ENCODE results near the gene ADIPOQ.
"Not testable (repeated sequence)": the region's sequence is repeated elsewhere in the genome, so short reads cannot be mapped to it uniquely, and the experiment has no call there.

The ADIPOQ gene

GRCh38 chr3:186907075-186907474, 64.6 kb downstream of the ADIPOQ start:
- DNase-seq (ENCODE audit: low spot score); H3K9me3 ChIP-seq (replicated peaks in 1 of 2; ENCODE audit: control insufficient read depth in 2 of 2, insufficient read depth in 1 of 2, low read depth in 1 of 2, low read length in 2 of 2); H2BK5ac ChIP-seq (ENCODE audit: low read length); H3K4me2 ChIP-seq (ENCODE audit: insufficient read depth, low read length, poor library complexity, severe bottlenecking); H4K91ac ChIP-seq (ENCODE audit: low read depth, low read length, poor library complexity); H2AK5ac ChIP-seq (ENCODE audit: low read depth, low read length); H3K23ac ChIP-seq (ENCODE audit: low read depth, low read length, poor library complexity); H2AFZ ChIP-seq (ENCODE audit: low read length); H2BK120ac ChIP-seq (ENCODE audit: low read depth, low read length); H4K8ac ChIP-seq (ENCODE audit: low read depth, low read length); H3K27me3 ChIP-seq (ENCODE audit: control insufficient read depth in 3 of 3, insufficient read depth in 3 of 3, low read depth in 1 of 3, low read length in 3 of 3); H3K4ac ChIP-seq (ENCODE audit: low read length); H3K79me1 ChIP-seq (ENCODE audit: low read depth, low read length); H3K27ac ChIP-seq (replicated peaks; ENCODE audit: low read length); H3K36me3 ChIP-seq (replicated peaks in 1 of 2; ENCODE audit: control insufficient read depth in 2 of 2, insufficient read depth in 2 of 2, low read length in 2 of 2); H2BK12ac ChIP-seq (ENCODE audit: low read length); H3K4me3 ChIP-seq (ENCODE audit: low read length in 2 of 2); H2BK15ac ChIP-seq (ENCODE audit: low read length); H3K9ac ChIP-seq (ENCODE audit: low read depth, low read length, poor library complexity); H3K4me1 ChIP-seq (ENCODE audit: control insufficient read depth in 2 of 2, insufficient read depth in 1 of 2, low read depth in 1 of 2, low read length in 2 of 2); H3K18ac ChIP-seq (ENCODE audit: low read length); H3K14ac ChIP-seq (ENCODE audit: low read length): not testable (repeated sequence)
- no CpG with 5 or more reads among the region's 3 CpGs for WGBS, 2 donors (ENCODE audit: extremely low coverage in 2 of 2, insufficient read length in 2 of 2, insufficient replicate concordance in 1 of 2)

Data from neuronal stem cell (in vitro differentiated cells).